H1 (cell line): Measurements from ENCODE around the gene SMOC2. TPM values are rescaled to one million over a fixed set of nuclear protein-coding genes. Genes with fewer than 3 reads are reported as not detected.

Source experiments
- CTCF ChIA-PET: fragments of 300-600 bp; sonication (Branson Sonifier 250); formaldehyde crosslinking; loops from one replicate; lab custom pipeline; 2021; ENCODE audit not compliant: partially characterized antibody; lab: Charles Lee
- POLR2A ChIA-PET: fragments of 300-600 bp; sonication (Branson Sonifier 250); formaldehyde crosslinking; loops from one replicate; lab custom pipeline; 2021; ENCODE audit warnings: inconsistent platforms; ENCODE audit not compliant: partially characterized antibody; lab: Charles Lee
- DNase-seq, 2 experiments: peaks; one replicate each; pipeline versions ENCODE4 v3.0.0 to v3.0.0-alpha.2; 2010 to 2022; ENCODE audit warnings: low spot score in 2 of 2, low read depth in 1 of 2, mixed read lengths in 1 of 2
- FAIRE-seq: peaks from 2 replicates; lab custom pipeline; 2011; peaks lifted over from hg19 to GRCh38; lab: Jason Lieb, UNC
- H2AFZ ChIP-seq: 2 replicates; pipeline ENCODE4 v1.8.1; 2012; ENCODE audit warnings: low read length, inconsistent platforms
- H2AK5ac ChIP-seq: 2 replicates; pipeline ENCODE4 v1.6.1; 2013; ENCODE audit warnings: low read depth, low read length
- H2BK120ac ChIP-seq: replicated peaks from 2 replicates; pipeline ENCODE3; 2013; ENCODE audit warnings: low read depth, low read length, inconsistent platforms
- H2BK12ac ChIP-seq: 2 replicates; pipeline ENCODE4 v1.6.1; 2013; ENCODE audit warnings: low read depth, low read length
- H2BK15ac ChIP-seq: 2 replicates; pipeline ENCODE4 v1.6.1; 2013; ENCODE audit warnings: low read length
- H2BK20ac ChIP-seq: 2 replicates; pipeline ENCODE4 v1.6.1; 2013; ENCODE audit warnings: low read length
- H2BK5ac ChIP-seq: 2 replicates; pipeline ENCODE4 v1.6.1; 2013; ENCODE audit warnings: low read depth, low read length
- H3K14ac ChIP-seq: 2 replicates; pipeline ENCODE4 v1.6.1; 2013; ENCODE audit warnings: inconsistent platforms; ENCODE audit not compliant: insufficient read length
- H3K18ac ChIP-seq: 2 replicates; pipeline ENCODE4 v1.6.1; 2013; ENCODE audit warnings: low read length; ENCODE audit errors: extremely low read depth
- H3K23ac ChIP-seq: 2 replicates; pipeline ENCODE4 v1.6.1; 2013; ENCODE audit warnings: inconsistent platforms; ENCODE audit not compliant: insufficient read length
- H3K23me2 ChIP-seq: 2 replicates; pipeline ENCODE4 v1.6.1; 2013; ENCODE audit warnings: low read depth, low read length
- H3K27ac ChIP-seq: 2 replicates; pipeline ENCODE4 v1.6.1; 2011; ENCODE audit warnings: low read depth, low read length, inconsistent platforms
- H3K27me3 ChIP-seq, 4 experiments: replicated peaks in 1 of 4; 1 replicate in 1 of 4; 2 replicates in 3 of 4; pipeline versions ENCODE4 v1.6.1 to v1.8.1; 2011 to 2013; ENCODE audit warnings: low read length in 3 of 4, mild to moderate bottlenecking in 3 of 4, inconsistent platforms in 2 of 4, mixed read lengths in 2 of 4, moderate library complexity in 1 of 4; ENCODE audit not compliant: control insufficient read depth in 3 of 4, insufficient read depth in 3 of 4; ENCODE audit errors: extremely low read depth in 1 of 4
- H3K36me3 ChIP-seq, 4 experiments: 2 replicates each; pipeline versions ENCODE4 v1.6.1 to v1.8.1; 2011 to 2013; ENCODE audit warnings: mild to moderate bottlenecking in 4 of 4, low read length in 3 of 4, moderate library complexity in 2 of 4, control low read depth in 1 of 4, inconsistent platforms in 1 of 4; ENCODE audit not compliant: insufficient read depth in 4 of 4, control insufficient read depth in 2 of 4
- H3K4ac ChIP-seq: replicated peaks from 2 replicates; pipeline ENCODE3; 2013; ENCODE audit warnings: low read length, low read depth, mixed read lengths, inconsistent platforms; ENCODE audit not compliant: insufficient read length
- H3K4me1 ChIP-seq, 4 experiments: replicated peaks in 1 of 4; 1 replicate in 1 of 4; 2 replicates in 3 of 4; pipeline versions ENCODE4 v1.6.1 to v1.8.1; 2011 to 2013; ENCODE audit warnings: low read length in 3 of 4, inconsistent platforms in 2 of 4, mixed read lengths in 1 of 4; ENCODE audit not compliant: insufficient read depth in 4 of 4, control insufficient read depth in 3 of 4
- H3K4me2 ChIP-seq, 2 experiments: 2 replicates each; pipeline versions ENCODE4 v1.6.1 to v1.8.1; 2011 to 2013; ENCODE audit warnings: low read depth in 2 of 2, low read length in 2 of 2, control low read depth in 1 of 2, inconsistent platforms in 1 of 2, mild to moderate bottlenecking in 1 of 2; ENCODE audit not compliant: insufficient read depth in 1 of 2
- H3K4me3 ChIP-seq, 4 experiments: fragments of 200-600, 300-600 bp in 1 of 4; sonication (generic), shearing (Covaris generic), sonication (Bioruptor Twin) in 1 of 4; 2 replicates each; pipeline versions ENCODE4 v1.5.1 to v1.8.1; 2011 to 2016; ENCODE audit warnings: low read length in 4 of 4, low read depth in 3 of 4, control low read depth in 2 of 4, inconsistent platforms in 2 of 4, mild to moderate bottlenecking in 2 of 4, mixed read lengths in 1 of 4, moderate library complexity in 1 of 4; ENCODE audit not compliant: insufficient read depth in 2 of 4; ENCODE audit errors: extremely low read depth in 1 of 4
- H3K56ac ChIP-seq: replicated peaks from 2 replicates; pipeline ENCODE3; 2013; ENCODE audit warnings: low read depth, mild to moderate bottlenecking, mixed read lengths, low read length, inconsistent platforms; ENCODE audit not compliant: insufficient read length
- H3K79me1 ChIP-seq: 2 replicates; pipeline ENCODE4 v1.6.1; 2013; ENCODE audit warnings: low read depth, low read length, control low read depth
- H3K79me2 ChIP-seq, 2 experiments: 2 replicates each; pipeline versions ENCODE4 v1.6.1 to v1.8.1; 2012 to 2013; ENCODE audit warnings: low read length in 2 of 2, mild to moderate bottlenecking in 2 of 2, inconsistent platforms in 1 of 2; ENCODE audit not compliant: insufficient read depth in 2 of 2, control insufficient read depth in 1 of 2
- H3K9ac ChIP-seq, 4 experiments: replicated peaks in 1 of 4; 1 replicate in 1 of 4; 2 replicates in 3 of 4; pipeline versions ENCODE4 v1.6.1 to v1.8.1; 2011 to 2013; ENCODE audit warnings: low read depth in 3 of 4, low read length in 3 of 4, control low read depth in 2 of 4, mild to moderate bottlenecking in 2 of 4, moderate library complexity in 2 of 4, inconsistent platforms in 1 of 4; ENCODE audit errors: extremely low read depth in 1 of 4
- H3K9me3 ChIP-seq, 2 experiments: 2 replicates each; pipeline versions ENCODE4 v1.6.1 to v1.8.1; 2012 to 2013; ENCODE audit warnings: mild to moderate bottlenecking in 2 of 2, moderate library complexity in 2 of 2, control low read depth in 1 of 2, inconsistent platforms in 1 of 2, low read depth in 1 of 2, low read length in 1 of 2, mixed read lengths in 1 of 2; ENCODE audit not compliant: insufficient read depth in 2 of 2
- H4K20me1 ChIP-seq, 2 experiments: replicated peaks in 1 of 2; 2 replicates each; pipeline versions ENCODE3 to v1.8.1; 2011 to 2013; ENCODE audit warnings: inconsistent platforms in 2 of 2, low read length in 2 of 2, mild to moderate bottlenecking in 1 of 2; ENCODE audit not compliant: insufficient read depth in 2 of 2, control insufficient read depth in 1 of 2
- H4K5ac ChIP-seq: 2 replicates; pipeline ENCODE4 v1.6.1; 2013; ENCODE audit warnings: low read length, low read depth, mixed read lengths, inconsistent platforms; ENCODE audit not compliant: insufficient read length
- H4K8ac ChIP-seq: 2 replicates; pipeline ENCODE4 v1.8.0; 2013; ENCODE audit warnings: mild to moderate bottlenecking, moderate library complexity, low read length, inconsistent platforms; ENCODE audit not compliant: insufficient read depth; ENCODE audit errors: extremely low read depth
- H4K91ac ChIP-seq: replicated peaks from 2 replicates; pipeline ENCODE3; 2013; ENCODE audit warnings: low read length, mixed read lengths, inconsistent platforms; ENCODE audit not compliant: insufficient read length
- CBX8 ChIP-seq: fragments of 300-800, 300-1000 bp; sonication (generic); IDR thresholded peaks from 2 replicates; pipeline ENCODE4 v1.7.1; 2016; ENCODE audit warnings: low read depth, low read length, borderline replicate concordance
- CTCF ChIP-seq, 3 experiments: IDR thresholded peaks; 1 replicate in 2 of 3; 2 replicates in 1 of 3; pipeline versions ENCODE4 v1.5.1 to v1.6.1; 2011; ENCODE audit warnings: low read length in 3 of 3, mild to moderate bottlenecking in 3 of 3, inconsistent platforms in 2 of 3, low read depth in 1 of 3, moderate library complexity in 1 of 3; ENCODE audit not compliant: insufficient read depth in 1 of 3; ENCODE audit errors: control extremely low read depth in 1 of 3
- SUZ12 ChIP-seq: fragments of 200-600 bp; sonication (generic); IDR thresholded peaks from 2 replicates; pipeline ENCODE4 v1.6.1; 2012; ENCODE audit warnings: mild to moderate bottlenecking, inconsistent platforms, low read length, moderate library complexity, mixed read lengths
- WGBS, 2 experiments: shearing (Covaris generic) in 1 of 2; methylation state at CpG; one replicate each; pipeline versions ENCODE4 v1.1.6 to v1.1.7; 2013 to 2015; ENCODE audit warnings: low lambda C conversion rate in 2 of 2, mixed read lengths in 2 of 2, inconsistent platforms in 1 of 2, low coverage in 1 of 2, missing lambda C conversion rate in 1 of 2; ENCODE audit not compliant: insufficient replicate concordance in 2 of 2, insufficient coverage in 1 of 2, insufficient read length in 1 of 2; ENCODE audit errors: extremely low coverage in 1 of 2, missing lambda C conversion rate in 1 of 2; 5-methylcytosine and 5-hydroxymethylcytosine counted together
- polyA plus RNA-seq, 7 experiments: library from polyadenylated mRNA; depleted of rRNA in 3 of 7; stranded (reverse) in 5 of 7; unstranded in 2 of 7; fragments of >200 nt in 5 of 7; fragments of 200-250 nt in 2 of 7; gene quantifications; 1 replicate in 5 of 7; 2 replicates in 1 of 7; 4 replicates in 1 of 7; pipeline versions ENCODE4 v1.2.1 to v1.2.3, GENCODE V29; 2011 to 2013; ENCODE audit warnings: missing spikeins in 2 of 7, mixed read lengths in 2 of 7
- total RNA-seq: library from RNA; stranded (reverse); fragmentation: NEBNext Ultra II Directional; extraction: Animal tissue kit (Norgen Biotek cat#: 25700); gene quantifications from 2 replicates; pipeline ENCODE4 v1.2.1, GENCODE V29; 2021

The SMOC2 gene
- total and polyA plus RNA-seq, 2 of the 8 experiments (the other 6 are each of a cell fraction or from before 2014, with no cell fraction given) = 7.7 to 8.5 TPM

- H3K79me1 ChIP-seq = no peaks in the 10 kb centered on the region
- FAIRE-seq = no peak
- H4K91ac ChIP-seq = no peak overlapping the region
- H3K79me2 ChIP-seq = no peaks in the 10 kb centered on the region
- H2BK5ac ChIP-seq = no peak overlapping the region
- H3K23ac ChIP-seq = no peak overlapping the region
- no peak overlapping the region for H2AK5ac ChIP-seq
- H3K4ac ChIP-seq = no peak overlapping the region
- no peak overlapping the region for H3K9ac ChIP-seq
- peaks cover 0 to 3% (median under 1%) of the 10 kb centered on the region in 4 experiments; a peak in 1 of 7 replicates for H3K4me1 ChIP-seq
- H2BK120ac ChIP-seq = no peak overlapping the region
- no peak overlapping the region for H3K27ac ChIP-seq
- DNase-seq = no peak
- H4K5ac ChIP-seq = no peak overlapping the region
- no peaks in the 10 kb centered on the region for H4K20me1 ChIP-seq
- H3K9me3 ChIP-seq = peaks cover 13 to 14% of the 10 kb centered on the region in 2 experiments
- H3K23me2 ChIP-seq = no peaks in the 10 kb centered on the region
- CTCF ChIA-PET = no interaction called here
- POLR2A ChIA-PET = interaction anchor here (0.8 kb wide), 1 partner anchor 22 kb away, joined by 3 read pairs; no protein-coding TSS in a partner anchor
- no peak overlapping the region for H2BK20ac ChIP-seq
- H3K36me3 ChIP-seq = no peaks in the 10 kb centered on the region
- no peak for TF ChIP-seq CBX8
- TF ChIP-seq CTCF (IDR thresholded peaks at IDR 0.05; ENCODE audit: control extremely low read depth in 1 of 3, insufficient read depth in 1 of 3, low read depth in 1 of 3, low read length in 3 of 3) = no peak
- TF ChIP-seq SUZ12 = no peak
- TF ChIP-seq, all 59 proteins: peak for 0
- no peak overlapping the region for H3K18ac ChIP-seq
- no peak overlapping the region for H4K8ac ChIP-seq
- H3K14ac ChIP-seq = no peak overlapping the region
- no peak overlapping the region for H3K56ac ChIP-seq
- no peak overlapping the region for H3K4me2 ChIP-seq
- H2AFZ ChIP-seq = no peak overlapping the region
- H3K4me3 ChIP-seq = no peak overlapping the region
- H3K27me3 ChIP-seq = 0 out of 7 replicates have a peak, but pooled peaks cover 0 to 2% (median 0%) of the 10 kb centered on the region in 4 experiments
- H2BK12ac ChIP-seq = no peak overlapping the region
- no peak overlapping the region for H2BK15ac ChIP-seq
- 42% methylated on average over 2 of the region's 2 CpGs; no CpG with 5 or more reads in 1 of the 2 experiments for whole genome bisulfite sequencing, 2 experiments
These were observed 268.0 kb downstream of the SMOC2 start for GRCh38 chr6:168708984-168709383.
